Muscle of arm (tissue), 12 donors: ENCODE data around the gene GDPD5. TPM values are rescaled to one million over a fixed set of nuclear protein-coding genes. Genes with fewer than 3 reads are reported as not detected.
A peak's percentile ranks its signal among the peaks of the same experiment; 100 is the strongest.

Experiments
- DNase-seq: peaks from one replicate; pipeline ENCODE4 v3.0.0-alpha.2; 2013
- polyA plus RNA-seq, 12 donors: library from polyadenylated mRNA; unstranded; fragments of 120-200 nt; gene quantifications; one replicate each; pipeline ENCODE4 v1.2.1, GENCODE V29; 2013; ENCODE audit not compliant: insufficient read length in 12 of 12

The GDPD5 gene
- polyA plus RNA-seq, 12 donors, result 11.2 to 24.9 (median 20.3) TPM; not detected in 1

DNA sequence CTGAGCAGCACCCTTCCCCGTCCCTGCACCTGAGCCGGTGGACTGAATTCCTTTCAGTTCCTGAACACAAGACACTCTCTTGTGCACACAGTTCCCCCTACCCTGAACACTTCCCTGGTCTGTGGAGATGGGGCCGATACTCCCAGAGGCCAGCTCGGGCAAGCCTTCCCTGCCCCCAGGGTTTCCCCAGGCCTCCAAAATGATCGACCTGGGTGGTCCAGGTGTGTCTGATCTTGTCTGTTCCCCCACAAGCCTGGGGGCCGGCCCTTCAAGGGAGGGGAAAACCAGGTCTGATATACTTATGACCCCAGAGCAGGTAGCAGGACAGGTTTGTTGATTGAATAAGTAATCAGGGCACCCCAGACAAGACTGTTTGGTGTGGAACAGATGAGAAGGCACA is 52.1 kb downstream of the GDPD5 start:
- no peak for DNase-seq

GRCh38 chr11:75472081-75472732 is 53.5 kb downstream of the GDPD5 start:
- no peak for DNase-seq

DNA sequence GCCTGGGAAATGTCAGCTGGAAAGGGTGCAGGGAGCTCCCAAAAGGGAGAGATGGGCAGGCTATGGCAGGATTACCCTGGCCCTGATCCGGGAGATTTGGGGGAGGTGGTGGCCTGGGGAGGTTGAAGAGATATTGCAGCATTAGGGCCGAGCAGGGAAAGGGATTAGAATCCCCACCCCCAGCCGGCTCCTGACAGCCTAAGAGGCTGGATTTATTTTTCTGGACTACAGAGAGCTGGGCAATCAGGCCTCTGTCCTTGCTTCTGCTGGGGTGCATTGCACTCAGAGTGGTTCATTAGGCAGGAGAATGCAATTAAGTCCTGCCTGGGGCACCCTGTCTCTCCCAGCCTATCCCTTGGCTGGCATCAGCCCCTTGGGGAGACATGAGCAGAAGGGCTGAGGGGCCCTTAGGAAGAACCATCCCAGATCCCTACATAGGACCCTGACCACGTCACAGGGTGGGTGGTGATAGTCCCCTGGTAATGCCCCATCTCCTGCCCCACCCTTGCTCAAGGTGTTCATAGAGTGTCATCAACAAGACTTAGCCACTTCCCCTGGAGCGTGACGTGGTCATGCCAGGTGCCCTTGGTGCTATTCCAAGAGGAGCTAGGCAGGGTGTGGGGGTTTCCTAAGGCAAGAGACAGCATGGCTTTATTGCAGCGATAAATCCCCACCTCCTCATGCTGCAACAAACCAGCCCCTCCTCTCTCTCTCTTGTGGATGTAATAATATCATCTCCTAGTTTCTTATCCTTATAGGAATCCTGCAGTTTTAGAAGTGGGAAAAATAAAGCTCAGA is 54.4 kb downstream of the GDPD5 start:
- DNase-seq, result no peak

- DNase-seq, result no peak
Observed at GRCh38 chr11:75470476-75471080, 55.2 kb downstream of the GDPD5 start.

DNA sequence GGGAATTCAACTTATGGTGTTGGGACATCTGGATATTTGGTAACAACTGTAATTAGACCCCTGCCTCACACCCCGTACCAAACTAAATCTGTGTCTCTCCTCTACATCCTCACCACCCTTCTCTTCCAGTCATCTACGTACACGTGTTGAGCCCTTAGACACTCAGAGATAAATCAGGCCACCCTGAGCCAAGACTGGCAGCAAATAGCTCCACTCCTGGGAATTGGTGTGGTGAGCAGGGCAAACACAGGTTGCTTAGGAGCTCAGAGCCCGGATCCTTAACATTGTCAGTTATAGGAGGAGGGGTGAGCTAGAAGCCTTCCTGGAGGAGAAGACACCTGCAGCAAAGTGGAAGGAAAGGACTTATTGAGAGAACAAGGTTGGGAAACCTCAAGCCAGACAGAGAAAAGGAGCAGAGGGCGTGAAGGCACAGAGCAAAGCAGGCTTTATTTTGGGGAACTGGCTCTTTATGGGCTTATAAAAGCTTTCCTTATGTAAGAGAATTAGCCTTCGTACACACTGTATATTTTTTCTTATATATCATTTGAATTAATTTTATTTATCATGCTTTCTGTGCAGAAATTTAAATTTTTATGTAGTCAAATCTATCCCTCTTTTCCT is 55.8 kb downstream of the GDPD5 start:
- DNase-seq, result no peak

GRCh38 chr11:75468534-75469340 is 57.0 kb downstream of the GDPD5 start:
- DNase-seq, result peak; percentile 45

- DNase-seq, result no peak
Observed at GRCh38 chr11:75467881-75468280, 57.9 kb downstream of the GDPD5 start.

DNA sequence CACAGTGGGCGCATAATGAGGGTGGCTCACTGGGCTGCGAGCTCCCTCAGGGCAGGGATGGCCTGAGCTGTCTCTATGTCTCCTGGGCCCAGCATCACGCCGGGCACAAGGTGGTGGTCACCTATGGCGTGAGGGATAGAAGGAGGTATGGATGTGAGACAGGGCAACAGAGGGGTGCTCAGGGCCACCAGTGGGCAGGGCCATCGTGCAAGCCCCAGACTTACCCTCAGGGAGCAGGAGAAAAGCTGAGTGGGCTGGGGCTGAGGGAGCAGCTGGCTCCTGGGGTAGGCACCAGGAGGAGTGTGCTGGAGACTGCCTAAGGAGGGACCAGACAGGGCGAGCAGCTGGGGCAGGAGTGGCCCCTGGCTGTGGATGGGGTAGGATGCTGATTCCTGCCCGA is 58.4 kb downstream of the GDPD5 start:
- DNase-seq, result no peak

- DNase-seq, result no peak
Observed at GRCh38 chr11:75465701-75466531, 59.8 kb downstream of the GDPD5 start.

DNA sequence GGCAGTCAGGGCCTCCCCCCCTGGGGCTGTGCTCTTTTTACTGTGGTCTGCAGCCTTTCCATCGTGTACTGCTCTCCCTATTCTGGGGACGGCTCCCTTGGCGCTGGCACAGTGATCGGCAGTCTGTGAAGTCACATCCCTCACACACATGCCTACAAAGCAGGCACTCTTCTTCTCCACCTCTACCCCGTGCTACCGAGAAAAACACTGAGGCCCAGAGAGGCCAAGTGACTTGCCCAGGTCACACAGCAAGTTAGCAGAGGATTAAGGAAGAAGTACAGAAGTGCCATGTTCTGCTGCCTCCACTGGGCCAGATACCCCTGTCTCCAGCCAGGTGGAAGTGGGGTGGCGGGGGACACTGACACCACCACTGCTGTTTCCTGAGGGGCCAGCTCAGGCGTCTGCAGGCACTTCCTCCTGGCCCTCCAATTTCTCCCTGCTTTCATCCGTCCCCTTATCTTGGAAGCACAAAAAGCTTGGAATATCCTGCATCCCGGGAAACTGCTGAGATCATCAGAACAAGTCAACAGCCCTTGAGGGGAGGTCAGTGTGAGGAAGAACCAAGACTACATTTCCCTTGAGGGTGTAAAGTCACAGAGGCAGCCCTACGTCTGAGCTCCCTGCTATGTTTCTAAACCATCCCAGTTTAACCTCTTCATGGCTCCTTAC is 62.5 kb downstream of the GDPD5 start:
- no peak for DNase-seq

DNA sequence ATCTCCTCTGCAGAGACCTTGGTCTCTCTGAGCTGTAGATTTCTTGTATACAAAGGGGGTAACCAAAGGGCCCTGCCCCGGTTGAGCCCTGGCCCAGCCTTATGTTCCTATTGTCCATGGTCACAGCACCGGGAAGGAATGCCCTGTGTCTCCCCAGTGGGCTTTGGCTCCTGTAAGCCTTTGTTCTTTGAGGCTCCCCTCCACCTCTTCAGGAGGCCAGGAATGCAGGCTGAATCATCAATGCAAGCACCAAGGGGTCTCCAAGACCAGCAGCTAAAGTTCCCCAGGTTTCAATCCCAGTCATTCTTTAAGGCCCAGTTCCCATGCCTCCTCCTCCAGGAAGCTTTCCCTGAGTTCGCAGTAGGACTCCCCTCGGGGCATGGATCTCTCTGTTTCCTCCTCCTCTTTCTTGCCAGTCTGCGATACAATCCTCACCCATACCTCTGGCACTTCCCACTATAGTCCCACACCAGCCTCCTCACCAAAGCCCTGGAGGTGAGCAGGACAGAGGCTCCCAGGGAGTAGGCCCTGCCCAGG is 63.6 kb downstream of the GDPD5 start:
- DNase-seq, result no peak

- DNase-seq, result no peak
Observed at GRCh38 chr11:75461151-75461550, 64.6 kb downstream of the GDPD5 start.

GRCh38 chr11:75456596-75457183 is 69.1 kb downstream of the GDPD5 start:
- no peak for DNase-seq

- DNase-seq, result no peak
Observed at GRCh38 chr11:75454987-75455386, 70.8 kb downstream of the GDPD5 start.

- no peak for DNase-seq
Observed at GRCh38 chr11:75453916-75454655, 71.7 kb downstream of the GDPD5 start.

DNA sequence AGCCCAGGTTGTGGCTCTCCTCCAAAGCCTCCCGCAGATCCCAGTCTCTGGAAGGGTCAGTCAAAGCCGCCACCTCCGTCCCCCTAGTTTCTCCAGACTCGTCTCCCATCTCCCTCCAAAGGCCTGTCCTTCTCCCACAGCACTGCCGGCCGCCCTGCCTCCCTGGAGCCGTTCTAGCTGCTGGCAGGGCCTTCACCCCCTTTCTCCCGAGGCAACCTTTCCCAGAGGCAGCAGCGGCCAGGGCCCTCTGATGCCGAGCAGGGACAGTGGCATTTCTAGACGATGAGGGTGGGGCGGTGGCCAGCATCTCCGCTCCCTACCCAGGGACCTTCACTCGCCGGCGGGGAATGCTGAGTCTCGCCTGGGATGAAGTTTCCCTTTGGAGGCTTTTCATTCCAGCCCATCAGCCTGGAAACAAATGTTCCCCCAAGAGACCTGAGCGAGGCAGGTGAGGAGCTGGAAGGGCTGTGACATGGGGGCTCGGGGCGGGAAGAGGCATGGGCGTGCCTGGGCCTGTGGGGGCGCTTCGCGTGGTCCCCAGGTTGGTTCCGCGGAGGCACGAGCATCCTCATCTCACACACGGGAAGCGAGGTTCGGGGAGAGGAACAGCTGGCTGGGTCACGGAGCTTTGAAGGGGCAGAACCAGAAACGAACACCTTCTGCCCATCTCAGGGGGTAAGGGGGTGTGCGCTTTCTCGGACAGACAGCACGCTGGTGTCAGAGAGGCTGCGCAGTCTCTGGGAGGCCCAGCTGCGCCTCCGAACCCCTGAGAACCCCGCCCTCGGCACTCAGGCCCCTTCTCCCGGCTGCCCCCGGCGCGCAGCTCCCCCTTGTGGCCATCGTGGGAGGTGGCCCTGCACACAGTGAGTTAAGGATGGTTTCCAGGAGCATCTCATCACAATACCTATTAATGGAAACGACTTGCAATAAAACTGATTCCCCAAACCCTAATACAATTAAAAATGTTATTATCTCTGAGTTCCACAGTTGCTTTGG is 74.6 kb downstream of the GDPD5 start:
- no peak for DNase-seq

- DNase-seq, result no peak
Observed at GRCh38 chr11:75450236-75450635, 75.5 kb downstream of the GDPD5 start.
